Left ventricle myocardium inferior (tissue), 1 donor: ENCODE measurements around the gene EEF1AKMT1. TPM values are rescaled to one million over a fixed set of nuclear protein-coding genes. Genes with fewer than 3 reads are reported as not detected.

Experiments
- DNase-seq: peaks from one replicate; pipeline ENCODE4 v3.0.0-alpha.2; 2020
- H3K27ac ChIP-seq: fragments of 200-600 bp; replicated peaks from 2 replicates; pipeline ENCODE4 v1.8.0; 2021
- H3K27me3 ChIP-seq: fragments of 200-600 bp; 2 replicates; pipeline ENCODE4 v1.8.0; 2021; ENCODE audit warnings: low read depth
- H3K36me3 ChIP-seq: fragments of 200-600 bp; 2 replicates; pipeline ENCODE4 v1.8.0; 2021
- H3K4me1 ChIP-seq: fragments of 200-600 bp; 2 replicates; pipeline ENCODE4 v1.8.0; 2021
- H3K4me3 ChIP-seq: fragments of 200-600 bp; 2 replicates; pipeline ENCODE4 v1.8.0; 2021; ENCODE audit warnings: mild to moderate bottlenecking, moderate library complexity
- H3K9me3 ChIP-seq: fragments of 200-600 bp; replicated peaks from 2 replicates; pipeline ENCODE4 v1.8.0; 2021
- CTCF ChIP-seq: fragments of 200-600 bp; IDR thresholded peaks from 2 replicates; pipeline ENCODE4 v1.8.0; 2021; ENCODE audit warnings: antibody characterized with exemption, mild to moderate bottlenecking, borderline replicate concordance
- intact Hi-C: fragments of 100-400 bp; cut with micrococcal nuclease; formaldehyde crosslinking; loops from one replicate; pipeline ENCODE4 v1.11.0; 2022
- total RNA-seq: library from RNA; stranded (reverse); fragmentation: NEBNext Ultra II Directional; extraction: Animal tissue kit (Norgen Biotek cat#: 25700); gene quantifications from one replicate; pipeline ENCODE4 v1.2.1, GENCODE V29; 2021
- donor health status: DM: no; HTN: yes; CAD: no; lungs with severe emphysema.

EEF1AKMT1 gene
- total RNA-seq, 1 donor from 2014 or later: 10.1 TPM

GRCh38 chr13:20680416-20681080 is 93.2 kb downstream of the EEF1AKMT1 start:
- no peak for DNase-seq
- Histone ChIP-seq H3K27me3 (no peaks in the 10 kb centered on the region), H3K27ac (no peak overlapping the region), H3K36me3 (peaks cover 13% of the 10 kb centered on the region), H3K4me1 (no peaks in the 10 kb centered on the region), H3K4me3 (no peak overlapping the region), H3K9me3 (no peaks in the 10 kb centered on the region)
- intact Hi-C loops: no loop called here
- TF ChIP-seq CTCF: no peak

GRCh38 chr13:20679879-20680278 is 93.9 kb downstream of the EEF1AKMT1 start:
- Histone ChIP-seq H3K36me3 (peaks cover 13% of the 10 kb centered on the region), H3K9me3 (no peaks in the 10 kb centered on the region), H3K4me3 (no peak overlapping the region), H3K27ac (no peak overlapping the region), H3K4me1 (no peaks in the 10 kb centered on the region), H3K27me3 (no peaks in the 10 kb centered on the region)
- no peak for TF ChIP-seq CTCF
- no peak for DNase-seq
- intact Hi-C loops: no loop called here

Other genes starting within 250 kb of the EEF1AKMT1 start
- gene CRYL1, start 248.1 kb downstream of the EEF1AKMT1 start, total RNA-seq: 20.5 TPM
- gene IFT88, start 206.8 kb downstream of the EEF1AKMT1 start, total RNA-seq: 8.1 TPM
- gene IL17D, start 70.3 kb downstream of the EEF1AKMT1 start, total RNA-seq: 1.2 TPM
- gene XPO4, start 128.8 kb upstream of the EEF1AKMT1 start, total RNA-seq: 32.0 TPM